ENCODE results near the gene ERO1B.

The ERO1B gene

GRCh38 chr1:236228411-236228810 lies 53.3 kb downstream of the ERO1B start:
- no peak overlapping the region for H3K4me3 ChIP-seq
- no peaks in the 10 kb centered on the region for H3K9me3 ChIP-seq (ENCODE audit: low read depth, low read length)
- no peak overlapping the region for H3K9ac ChIP-seq (ENCODE audit: insufficient read length)
- H3K27ac ChIP-seq: no peak overlapping the region
- DNase-seq (ENCODE audit: low read depth, low spot score): no peak
- TF ChIP-seq EZH2 (IDR thresholded peaks at IDR 0.05) (no peak), FOXP2 (optimal IDR thresholded peaks at IDR 0.05; ENCODE audit: control extremely low read depth, extremely low read length, insufficient read depth) (no peak), POLR2AphosphoS5 (IDR thresholded peaks at IDR 0.05; ENCODE audit: borderline replicate concordance, low read depth, low read length) (no peak)
- 0 out of 2 replicates have a peak, but pooled peaks cover 5% of the 10 kb centered on the region for H3K36me3 ChIP-seq (ENCODE audit: insufficient read depth, low read length)

GRCh38 chr1:236222632-236223031 lies 59.1 kb downstream of the ERO1B start:
- no peak for DNase-seq (ENCODE audit: low read depth, low spot score)
- peaks cover 14% of the 10 kb centered on the region; the same call in 1 of the 2 replicates for H3K36me3 ChIP-seq (ENCODE audit: insufficient read depth, low read length)
- H3K9ac ChIP-seq (ENCODE audit: insufficient read length): no peak overlapping the region
- H3K9me3 ChIP-seq (ENCODE audit: low read depth, low read length): no peaks in the 10 kb centered on the region
- no peak overlapping the region for H3K27ac ChIP-seq
- no peak for TF ChIP-seq POLR2AphosphoS5 (IDR thresholded peaks at IDR 0.05; ENCODE audit: borderline replicate concordance, low read depth, low read length)
- no peak for TF ChIP-seq FOXP2 (optimal IDR thresholded peaks at IDR 0.05; ENCODE audit: control extremely low read depth, extremely low read length, insufficient read depth)
- TF ChIP-seq EZH2 (IDR thresholded peaks at IDR 0.05): no peak
- H3K4me3 ChIP-seq: no peak overlapping the region

GRCh38 chr1:236220473-236220872 lies 61.3 kb downstream of the ERO1B start:
- TF ChIP-seq FOXP2 (optimal IDR thresholded peaks at IDR 0.05; ENCODE audit: control extremely low read depth, extremely low read length, insufficient read depth) (no peak), POLR2AphosphoS5 (IDR thresholded peaks at IDR 0.05; ENCODE audit: borderline replicate concordance, low read depth, low read length) (no peak)

GRCh38 chr1:236214761-236215160 lies 67.0 kb downstream of the ERO1B start:
- TF ChIP-seq EZH2 (IDR thresholded peaks at IDR 0.05) (no peak), FOXP2 (optimal IDR thresholded peaks at IDR 0.05; ENCODE audit: control extremely low read depth, extremely low read length, insufficient read depth) (no peak), POLR2AphosphoS5 (IDR thresholded peaks at IDR 0.05; ENCODE audit: borderline replicate concordance, low read depth, low read length) (no peak)
- Histone ChIP-seq H3K9me3 (ENCODE audit: low read depth, low read length) (no peaks in the 10 kb centered on the region), H3K27ac (no peak overlapping the region), H3K9ac (ENCODE audit: insufficient read length) (no peak overlapping the region), H3K36me3 (ENCODE audit: insufficient read depth, low read length) (peaks cover 38% of the 10 kb centered on the region), H3K4me3 (no peak overlapping the region)
- DNase-seq (ENCODE audit: low read depth, low spot score): no peak

More at GRCh38 chr1:236220473-236220872, 61.3 kb downstream of the ERO1B start:
- H3K9me3 ChIP-seq (ENCODE audit: low read depth, low read length): no peaks in the 10 kb centered on the region
- DNase-seq (ENCODE audit: low read depth, low spot score): no peak
- peak overlapping the region; percentile 62; the same call in 1 of the 2 replicates for H3K27ac ChIP-seq
- H3K4me3 ChIP-seq: peak overlapping the region; percentile 2; the same call in 1 of the 2 replicates
- no peak overlapping the region for H3K9ac ChIP-seq (ENCODE audit: insufficient read length)
- H3K36me3 ChIP-seq (ENCODE audit: insufficient read depth, low read length): peaks cover 9% of the 10 kb centered on the region; the same call in 1 of the 2 replicates

GRCh38 chr1:236213534-236213933 lies 68.2 kb downstream of the ERO1B start:
- TF ChIP-seq FOXP2 (optimal IDR thresholded peaks at IDR 0.05; ENCODE audit: control extremely low read depth, extremely low read length, insufficient read depth): no peak
- no peak for TF ChIP-seq EZH2 (IDR thresholded peaks at IDR 0.05)
- no peak for TF ChIP-seq POLR2AphosphoS5 (IDR thresholded peaks at IDR 0.05; ENCODE audit: borderline replicate concordance, low read depth, low read length)
- no peak overlapping the region; the same call in 1 of the 2 replicates for H3K27ac ChIP-seq
- H3K9ac ChIP-seq (ENCODE audit: insufficient read length): no peak overlapping the region
- H3K9me3 ChIP-seq (ENCODE audit: low read depth, low read length): no peaks in the 10 kb centered on the region
- no peak for DNase-seq (ENCODE audit: low read depth, low spot score)
- peaks cover 50% of the 10 kb centered on the region for H3K36me3 ChIP-seq (ENCODE audit: insufficient read depth, low read length)
- H3K4me3 ChIP-seq: no peak overlapping the region

- H3K9me3 ChIP-seq (ENCODE audit: low read depth, low read length): no peaks in the 10 kb centered on the region
- H3K4me3 ChIP-seq: no peak overlapping the region
- no peak for TF ChIP-seq POLR2AphosphoS5 (IDR thresholded peaks at IDR 0.05; ENCODE audit: borderline replicate concordance, low read depth, low read length)
- no peak for TF ChIP-seq EZH2 (IDR thresholded peaks at IDR 0.05)
- no peak for TF ChIP-seq FOXP2 (optimal IDR thresholded peaks at IDR 0.05; ENCODE audit: control extremely low read depth, extremely low read length, insufficient read depth)
- H3K36me3 ChIP-seq (ENCODE audit: insufficient read depth, low read length): peaks cover 61% of the 10 kb centered on the region
- H3K9ac ChIP-seq (ENCODE audit: insufficient read length): no peak overlapping the region
- no peak overlapping the region for H3K27ac ChIP-seq
- DNase-seq (ENCODE audit: low read depth, low spot score): no peak
These were observed 69.9 kb downstream of the ERO1B start for GRCh38 chr1:236211815-236212214.

GRCh38 chr1:236209713-236210112 lies 72.0 kb downstream of the ERO1B start:
- H3K9ac ChIP-seq (ENCODE audit: insufficient read length): no peak overlapping the region
- TF ChIP-seq POLR2AphosphoS5 (IDR thresholded peaks at IDR 0.05; ENCODE audit: borderline replicate concordance, low read depth, low read length) (no peak), EZH2 (IDR thresholded peaks at IDR 0.05) (no peak), FOXP2 (optimal IDR thresholded peaks at IDR 0.05; ENCODE audit: control extremely low read depth, extremely low read length, insufficient read depth) (no peak)
- peaks cover 80% of the 10 kb centered on the region for H3K36me3 ChIP-seq (ENCODE audit: insufficient read depth, low read length)
- H3K9me3 ChIP-seq (ENCODE audit: low read depth, low read length): no peaks in the 10 kb centered on the region
- DNase-seq (ENCODE audit: low read depth, low spot score): no peak
- 0 out of 2 replicates have a peak overlapping the region, but pooled peaks have one; percentile 2 for H3K4me3 ChIP-seq
- H3K27ac ChIP-seq: peak overlapping the region; percentile 59

- Histone ChIP-seq H3K9me3 (ENCODE audit: low read depth, low read length) (no peaks in the 10 kb centered on the region), H3K36me3 (ENCODE audit: insufficient read depth, low read length) (peaks cover 85% of the 10 kb centered on the region), H3K9ac (ENCODE audit: insufficient read length) (no peak overlapping the region), H3K4me3 (peak overlapping the region; percentile 27; the same call in 1 of the 2 replicates), H3K27ac (peak overlapping the region; percentile 59)
- DNase-seq (ENCODE audit: low read depth, low spot score): peak; percentile 35
- TF ChIP-seq POLR2AphosphoS5 (IDR thresholded peaks at IDR 0.05; ENCODE audit: borderline replicate concordance, low read depth, low read length) (peak; percentile 20; the same call in 1 of the 2 replicates), EZH2 (IDR thresholded peaks at IDR 0.05) (no peak)
These were observed 72.6 kb downstream of the ERO1B start for GRCh38 chr1:236209185-236209584.

- no peak for DNase-seq (ENCODE audit: low read depth, low spot score)
- TF ChIP-seq FOXP2 (optimal IDR thresholded peaks at IDR 0.05; ENCODE audit: control extremely low read depth, extremely low read length, insufficient read depth): no peak
- TF ChIP-seq POLR2AphosphoS5 (IDR thresholded peaks at IDR 0.05; ENCODE audit: borderline replicate concordance, low read depth, low read length): no peak
- TF ChIP-seq EZH2 (IDR thresholded peaks at IDR 0.05): no peak
These were observed 74.2 kb downstream of the ERO1B start for GRCh38 chr1:236207569-236207968.

More at GRCh38 chr1:236207569-236207968, 74.2 kb downstream of the ERO1B start:
- H3K36me3 ChIP-seq (ENCODE audit: insufficient read depth, low read length): peaks cover 91% of the 10 kb centered on the region
- H3K27ac ChIP-seq: peak overlapping the region; percentile 82
- no peak overlapping the region for H3K4me3 ChIP-seq
- H3K9ac ChIP-seq (ENCODE audit: insufficient read length): no peak overlapping the region
- H3K9me3 ChIP-seq (ENCODE audit: low read depth, low read length): no peaks in the 10 kb centered on the region

Data from SK-N-MC (cell line).